Neural progenitor cell (in vitro differentiated cells): ENCODE data around the gene CFAP74. TPM values are rescaled to one million over a fixed set of nuclear protein-coding genes. Genes with fewer than 3 reads are reported as not detected.

Source experiments
- DNase-seq: peaks from one replicate; pipeline ENCODE4 v3.0.0-alpha.2; 2016; ENCODE audit warnings: low spot score
- H2AFZ ChIP-seq: fragments of 200-600 bp; sonication (generic); replicated peaks from 2 replicates; pipeline ENCODE4 v1.6.1; 2016; ENCODE audit warnings: antibody characterized with exemption
- H3F3A ChIP-seq: fragments of 200-600 bp; sonication (generic); 2 replicates; pipeline ENCODE4 v1.6.1; 2016; ENCODE audit warnings: antibody characterized with exemption, low read depth
- H3K27ac ChIP-seq: fragments of 200-600 bp; sonication (generic); 2 replicates; pipeline ENCODE4 v1.5.1; 2016; ENCODE audit warnings: mild to moderate bottlenecking
- H3K27me3 ChIP-seq: fragments of 200-600 bp; sonication (generic); 2 replicates; pipeline ENCODE4 v1.6.1; 2016; ENCODE audit warnings: mild to moderate bottlenecking, moderate library complexity
- H3K36me3 ChIP-seq: fragments of 200-600 bp; sonication (generic); 2 replicates; pipeline ENCODE4 v1.5.1; 2016
- H3K4me1 ChIP-seq: fragments of 200-600 bp; sonication (generic); 2 replicates; pipeline ENCODE4 v1.6.1; 2016; ENCODE audit warnings: mixed run types
- H3K4me2 ChIP-seq: fragments of 200-600 bp; sonication (generic); 2 replicates; pipeline ENCODE4 v1.6.1; 2016
- H3K4me3 ChIP-seq: fragments of 200-600 bp; sonication (generic); 2 replicates; pipeline ENCODE4 v1.5.1; 2016
- H3K79me2 ChIP-seq: fragments of 200-600 bp; sonication (generic); 2 replicates; pipeline ENCODE4 v1.6.1; 2016; ENCODE audit warnings: low read depth
- H3K9ac ChIP-seq: fragments of 200-600 bp; sonication (generic); 2 replicates; pipeline ENCODE4 v1.6.1; 2016
- H3K9me3 ChIP-seq: fragments of 200-600 bp; sonication (generic); 2 replicates; pipeline ENCODE4 v1.5.1; 2016; ENCODE audit warnings: low read depth
- H4K20me1 ChIP-seq: fragments of 200-600 bp; sonication (generic); 2 replicates; pipeline ENCODE4 v1.6.1; 2016; ENCODE audit warnings: low read depth
- H3K27ac Mint-ChIP-seq: 3 replicates; pipeline ENCODE4 v1.8.0; 2021; ENCODE audit warnings: mixed read lengths
- H3K27me3 Mint-ChIP-seq: 2 replicates; pipeline ENCODE4 v1.8.0; 2022; ENCODE audit warnings: low read depth, mild to moderate bottlenecking, inconsistent platforms, moderate library complexity, mixed read lengths; ENCODE audit not compliant: insufficient read depth
- H3K36me3 Mint-ChIP-seq: 3 replicates; pipeline ENCODE4 v1.8.0; 2021; ENCODE audit warnings: mixed read lengths
- H3K4me1 Mint-ChIP-seq: 3 replicates; pipeline ENCODE4 v1.8.0; 2021; ENCODE audit warnings: mixed read lengths
- H3K4me3 Mint-ChIP-seq: 3 replicates; pipeline ENCODE4 v1.8.0; 2021; ENCODE audit warnings: mild to moderate bottlenecking, moderate library complexity, mixed read lengths
- H3K9me3 Mint-ChIP-seq: 3 replicates; pipeline ENCODE4 v1.8.0; 2020; ENCODE audit warnings: mixed read lengths
- EZH2 ChIP-seq: fragments of 200-600 bp; sonication (generic); IDR thresholded peaks from 2 replicates; pipeline ENCODE4 v1.6.1; 2017; ENCODE audit warnings: antibody characterized with exemption, mild to moderate bottlenecking, moderate library complexity
- EZH2phosphoT487 ChIP-seq: fragments of 200-600 bp; sonication (generic); IDR thresholded peaks from 2 replicates; pipeline ENCODE4 v1.6.1; 2017; ENCODE audit warnings: antibody characterized with exemption
- total RNA-seq: library from RNA; depleted of rRNA; stranded (reverse); fragments of >200 nt; gene quantifications from 2 replicates; pipeline ENCODE4 v1.2.3, GENCODE V29; 2015; ENCODE audit warnings: low replicate concordance
- TF ChIP-seq, protein P1 (sequence below): fragments of 200-600 bp; sonication (generic); IDR thresholded peaks from 2 replicates; pipeline ENCODE4 v1.5.1; 2017; ENCODE audit warnings: antibody characterized with exemption, mild to moderate bottlenecking

Gene CFAP74
- total RNA-seq, 1 donor from 2014 or later, result not detected

- no peaks in the 10 kb centered on the region for H3K9me3 ChIP-seq
- Mint-ChIP-seq H3K4me3 (no peak overlapping the region), H3K27me3 (peaks cover 11% of the 10 kb centered on the region), H3K4me1 (no peaks in the 10 kb centered on the region), H3K36me3 (no peaks in the 10 kb centered on the region), H3K27ac (no peak overlapping the region), H3K9me3 (no peaks in the 10 kb centered on the region)
- no peaks in the 10 kb centered on the region for H3K36me3 ChIP-seq
- DNase-seq, result no peak
- H2AFZ ChIP-seq, result no peak overlapping the region
- H3K4me1 ChIP-seq, result peaks cover 4% of the 10 kb centered on the region
- no peaks in the 10 kb centered on the region for H3K27me3 ChIP-seq
- no peak overlapping the region for H3K9ac ChIP-seq
- no peaks in the 10 kb centered on the region for H3K79me2 ChIP-seq
- H4K20me1 ChIP-seq, result no peaks in the 10 kb centered on the region
- TF ChIP-seq, protein P1, sequence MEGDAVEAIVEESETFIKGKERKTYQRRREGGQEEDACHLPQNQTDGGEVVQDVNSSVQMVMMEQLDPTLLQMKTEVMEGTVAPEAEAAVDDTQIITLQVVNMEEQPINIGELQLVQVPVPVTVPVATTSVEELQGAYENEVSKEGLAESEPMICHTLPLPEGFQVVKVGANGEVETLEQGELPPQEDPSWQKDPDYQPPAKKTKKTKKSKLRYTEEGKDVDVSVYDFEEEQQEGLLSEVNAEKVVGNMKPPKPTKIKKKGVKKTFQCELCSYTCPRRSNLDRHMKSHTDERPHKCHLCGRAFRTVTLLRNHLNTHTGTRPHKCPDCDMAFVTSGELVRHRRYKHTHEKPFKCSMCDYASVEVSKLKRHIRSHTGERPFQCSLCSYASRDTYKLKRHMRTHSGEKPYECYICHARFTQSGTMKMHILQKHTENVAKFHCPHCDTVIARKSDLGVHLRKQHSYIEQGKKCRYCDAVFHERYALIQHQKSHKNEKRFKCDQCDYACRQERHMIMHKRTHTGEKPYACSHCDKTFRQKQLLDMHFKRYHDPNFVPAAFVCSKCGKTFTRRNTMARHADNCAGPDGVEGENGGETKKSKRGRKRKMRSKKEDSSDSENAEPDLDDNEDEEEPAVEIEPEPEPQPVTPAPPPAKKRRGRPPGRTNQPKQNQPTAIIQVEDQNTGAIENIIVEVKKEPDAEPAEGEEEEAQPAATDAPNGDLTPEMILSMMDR, result no peak
- TF ChIP-seq EZH2phosphoT487, result no peak
- no peak for TF ChIP-seq EZH2
- no peak overlapping the region for H3K27ac ChIP-seq
- H3K4me2 ChIP-seq, result no peak overlapping the region
- H3F3A ChIP-seq, result no peaks in the 10 kb centered on the region
- no peak overlapping the region for H3K4me3 ChIP-seq
These were observed 77.9 kb downstream of the CFAP74 start for GRCh38 chr1:1925437-1926345.

DNA sequence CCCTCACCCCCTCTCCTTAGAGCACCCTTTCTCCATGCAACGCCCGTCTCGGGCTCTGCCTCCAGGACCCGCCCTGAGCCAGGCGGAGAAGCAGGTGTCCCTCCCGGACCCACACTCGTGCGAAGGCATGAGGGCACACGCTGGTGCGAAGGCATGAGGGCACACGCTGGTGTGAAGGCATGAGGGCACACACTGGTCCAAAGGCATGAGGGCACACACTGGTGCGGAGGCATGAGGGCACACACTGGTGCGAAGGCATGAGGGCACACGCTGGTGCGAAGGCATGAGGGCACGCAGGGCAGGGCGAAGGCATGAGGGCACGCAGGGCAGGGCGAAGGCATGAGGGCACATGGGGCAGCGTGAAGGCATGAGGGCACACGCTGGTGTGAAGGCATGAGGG lies 78.7 kb downstream of the CFAP74 start:
- no peaks in the 10 kb centered on the region for H3K36me3 Mint-ChIP-seq
- H2AFZ ChIP-seq, result no peak overlapping the region
- H3F3A ChIP-seq, result no peaks in the 10 kb centered on the region
- H3K4me1 Mint-ChIP-seq, result no peaks in the 10 kb centered on the region
- peaks cover 4% of the 10 kb centered on the region for H3K4me1 ChIP-seq
- peaks cover 8% of the 10 kb centered on the region for H3K27me3 ChIP-seq
- no peak overlapping the region for H3K4me2 ChIP-seq
- no peak overlapping the region for H3K27ac ChIP-seq
- no peak overlapping the region for H3K27ac Mint-ChIP-seq
- no peaks in the 10 kb centered on the region for H3K36me3 ChIP-seq
- no peaks in the 10 kb centered on the region for H3K79me2 ChIP-seq
- H3K4me3 ChIP-seq, result no peak overlapping the region
- H3K27me3 Mint-ChIP-seq, result peaks cover 8% of the 10 kb centered on the region
- H3K9me3 ChIP-seq, result no peaks in the 10 kb centered on the region
- no peak for TF ChIP-seq EZH2
- TF ChIP-seq, protein P1, result no peak
- TF ChIP-seq EZH2phosphoT487, result no peak
- no peak overlapping the region for H3K9ac ChIP-seq
- no peak for DNase-seq
- no peak overlapping the region for H3K4me3 Mint-ChIP-seq
- H4K20me1 ChIP-seq, result no peaks in the 10 kb centered on the region
- no peaks in the 10 kb centered on the region for H3K9me3 Mint-ChIP-seq

GRCh38 chr1:1924386-1924785 lies 79.2 kb downstream of the CFAP74 start:
- DNase-seq, result peak; percentile 4
- no peak overlapping the region for H3K4me3 Mint-ChIP-seq
- H4K20me1 ChIP-seq, result no peaks in the 10 kb centered on the region
- no peaks in the 10 kb centered on the region for H3K9me3 Mint-ChIP-seq
- H3K4me1 Mint-ChIP-seq, result no peaks in the 10 kb centered on the region
- H2AFZ ChIP-seq, result no peak overlapping the region
- H3K27ac ChIP-seq, result no peak overlapping the region
- H3K36me3 Mint-ChIP-seq, result no peaks in the 10 kb centered on the region
- H3K27ac Mint-ChIP-seq, result no peak overlapping the region
- H3K27me3 Mint-ChIP-seq, result peaks cover 8% of the 10 kb centered on the region
- no peak overlapping the region for H3K4me2 ChIP-seq
- no peaks in the 10 kb centered on the region for H3K79me2 ChIP-seq
- peaks cover 7% of the 10 kb centered on the region for H3K4me1 ChIP-seq
- peaks cover 9% of the 10 kb centered on the region for H3K27me3 ChIP-seq
- H3K9me3 ChIP-seq, result no peaks in the 10 kb centered on the region
- no peaks in the 10 kb centered on the region for H3F3A ChIP-seq
- TF ChIP-seq EZH2 (no peak), EZH2phosphoT487 (no peak)
- TF ChIP-seq, protein P1, result no peak
- H3K9ac ChIP-seq, result no peak overlapping the region
- no peak overlapping the region for H3K4me3 ChIP-seq
- no peaks in the 10 kb centered on the region for H3K36me3 ChIP-seq
